GM12873 (cell line): ENCODE results near the gene COQ10B.

ENCODE experiments used
- TF ChIP-seq, protein P1 (sequence below): IDR thresholded peaks from 2 replicates; pipeline ENCODE4 v1.5.1; 2012; ENCODE audit warnings: low read depth, mild to moderate bottlenecking, moderate library complexity, low read length, control low read depth; ENCODE audit not compliant: insufficient read depth; ENCODE audit errors: missing control alignments

Gene COQ10B

GRCh38 chr2:197504000-197504399 lies 50.6 kb downstream of the COQ10B start:
- TF ChIP-seq, protein P1, sequence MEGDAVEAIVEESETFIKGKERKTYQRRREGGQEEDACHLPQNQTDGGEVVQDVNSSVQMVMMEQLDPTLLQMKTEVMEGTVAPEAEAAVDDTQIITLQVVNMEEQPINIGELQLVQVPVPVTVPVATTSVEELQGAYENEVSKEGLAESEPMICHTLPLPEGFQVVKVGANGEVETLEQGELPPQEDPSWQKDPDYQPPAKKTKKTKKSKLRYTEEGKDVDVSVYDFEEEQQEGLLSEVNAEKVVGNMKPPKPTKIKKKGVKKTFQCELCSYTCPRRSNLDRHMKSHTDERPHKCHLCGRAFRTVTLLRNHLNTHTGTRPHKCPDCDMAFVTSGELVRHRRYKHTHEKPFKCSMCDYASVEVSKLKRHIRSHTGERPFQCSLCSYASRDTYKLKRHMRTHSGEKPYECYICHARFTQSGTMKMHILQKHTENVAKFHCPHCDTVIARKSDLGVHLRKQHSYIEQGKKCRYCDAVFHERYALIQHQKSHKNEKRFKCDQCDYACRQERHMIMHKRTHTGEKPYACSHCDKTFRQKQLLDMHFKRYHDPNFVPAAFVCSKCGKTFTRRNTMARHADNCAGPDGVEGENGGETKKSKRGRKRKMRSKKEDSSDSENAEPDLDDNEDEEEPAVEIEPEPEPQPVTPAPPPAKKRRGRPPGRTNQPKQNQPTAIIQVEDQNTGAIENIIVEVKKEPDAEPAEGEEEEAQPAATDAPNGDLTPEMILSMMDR: no peak

GRCh38 chr2:197504512-197504911 lies 51.2 kb downstream of the COQ10B start:
- TF ChIP-seq, protein P1: no peak

GRCh38 chr2:197506658-197507057 lies 53.3 kb downstream of the COQ10B start:
- TF ChIP-seq, protein P1: no peak

GRCh38 chr2:197513915-197514314 lies 60.6 kb downstream of the COQ10B start:
- TF ChIP-seq, protein P1: no peak

GRCh38 chr2:197514754-197515153 lies 61.4 kb downstream of the COQ10B start:
- TF ChIP-seq, protein P1: no peak

- TF ChIP-seq, protein P1: no peak
These were observed 62.0 kb downstream of the COQ10B start for GRCh38 chr2:197515315-197515738.

- TF ChIP-seq, protein P1: no peak
These were observed 62.5 kb downstream of the COQ10B start, which contains the start of gene MOB4 for GRCh38 chr2:197515739-197516392. TSS of gene MOB4 (plus strand) at chr2:197516066. CDS start at chr2:197516087, 21 bp downstream.
